RPMI8226 (cell line): ENCODE data around the gene FUZ.

ENCODE experiments used
- DNase-seq: peaks from one replicate; pipeline ENCODE4 v3.0.0-alpha.2; 2015

The FUZ gene

DNA sequence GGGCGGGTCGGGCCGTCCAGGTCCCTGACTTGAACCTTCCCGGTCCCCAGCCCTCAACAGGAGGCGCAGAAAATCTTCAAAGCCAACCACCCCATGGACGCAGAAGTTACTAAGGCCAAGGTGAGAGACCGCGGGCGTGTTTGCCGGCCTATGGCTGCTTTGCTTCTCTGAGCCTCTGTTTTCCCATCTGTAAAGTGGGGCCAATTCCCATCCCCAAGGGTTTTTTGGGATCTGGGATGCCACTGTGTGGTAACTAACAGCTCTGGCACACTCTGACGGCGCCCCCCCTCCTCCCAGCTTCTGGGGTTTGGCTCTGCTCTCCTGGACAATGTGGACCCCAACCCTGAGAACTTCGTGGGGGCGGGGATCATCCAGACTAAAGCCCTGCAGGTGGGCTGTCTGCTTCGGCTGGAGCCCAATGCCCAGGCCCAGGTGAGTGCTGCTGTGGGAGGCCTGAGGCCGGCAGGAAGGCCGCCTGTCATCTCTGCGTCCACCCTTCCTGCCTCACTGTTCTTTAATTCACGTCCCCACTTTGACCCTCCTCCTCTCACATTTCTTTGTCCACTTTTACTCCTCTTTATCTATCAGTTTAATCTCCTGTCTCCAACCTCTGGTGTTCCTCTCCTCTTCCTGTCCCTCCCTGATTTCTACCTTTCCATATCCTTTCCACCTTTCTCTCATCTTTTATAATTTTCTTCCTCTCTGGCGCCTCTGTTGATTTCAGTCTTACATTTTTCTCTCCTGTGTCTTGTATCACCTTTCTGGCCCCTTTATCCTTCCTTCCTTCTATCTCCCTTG lies 7.1 kb downstream of the FUZ start:
- no peak for DNase-seq

DNA sequence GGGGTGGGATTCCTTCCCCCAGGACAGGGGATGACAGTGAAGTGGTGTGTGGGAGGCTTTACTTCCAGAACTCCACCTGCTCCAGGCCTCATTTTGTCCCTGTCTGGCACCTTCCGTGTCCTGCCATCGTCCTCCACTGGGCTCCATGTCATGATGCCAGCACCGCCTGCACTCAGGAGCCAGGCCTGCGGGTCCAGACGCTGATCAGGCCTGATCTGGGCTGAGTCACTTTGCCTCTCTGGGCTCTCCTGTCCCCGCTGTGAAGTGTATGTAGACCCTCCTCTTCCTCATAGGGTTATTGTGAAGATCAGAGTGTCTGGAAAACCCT lies 9.6 kb downstream of the FUZ start:
- DNase-seq, result no peak

DNA sequence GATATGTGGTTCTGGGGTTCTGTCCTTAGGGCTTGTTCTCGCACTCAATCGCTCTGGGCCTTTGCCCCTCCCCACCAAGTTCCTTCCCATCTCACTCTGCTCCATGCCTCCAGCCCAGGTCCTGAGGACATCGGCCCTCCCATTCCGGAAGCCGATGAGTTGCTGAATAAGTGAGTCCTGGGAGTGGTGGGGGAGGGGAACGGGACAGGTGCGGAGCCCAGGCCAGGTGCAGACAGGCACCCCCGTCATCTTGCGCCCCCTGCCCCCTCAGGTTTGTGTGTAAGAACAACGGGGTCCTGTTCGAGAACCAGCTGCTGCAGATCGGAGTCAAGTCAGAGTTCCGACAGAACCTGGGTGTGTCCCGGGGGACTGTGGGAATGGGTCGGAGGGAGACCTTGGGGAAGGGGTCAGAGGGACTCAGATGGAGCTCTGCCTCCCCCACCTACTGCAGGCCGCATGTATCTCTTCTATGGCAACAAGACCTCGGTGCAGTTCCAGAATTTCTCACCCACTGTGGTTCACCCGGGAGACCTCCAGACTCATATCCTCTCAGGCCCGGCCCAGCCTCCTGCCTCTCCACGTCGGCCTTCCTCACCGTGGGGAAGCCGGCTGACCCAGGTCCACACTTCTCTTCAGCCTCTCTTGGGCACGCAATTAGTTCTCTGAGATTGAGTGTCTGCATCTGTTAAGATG lies 10.1 kb downstream of the FUZ start:
- DNase-seq, result no peak

DNA sequence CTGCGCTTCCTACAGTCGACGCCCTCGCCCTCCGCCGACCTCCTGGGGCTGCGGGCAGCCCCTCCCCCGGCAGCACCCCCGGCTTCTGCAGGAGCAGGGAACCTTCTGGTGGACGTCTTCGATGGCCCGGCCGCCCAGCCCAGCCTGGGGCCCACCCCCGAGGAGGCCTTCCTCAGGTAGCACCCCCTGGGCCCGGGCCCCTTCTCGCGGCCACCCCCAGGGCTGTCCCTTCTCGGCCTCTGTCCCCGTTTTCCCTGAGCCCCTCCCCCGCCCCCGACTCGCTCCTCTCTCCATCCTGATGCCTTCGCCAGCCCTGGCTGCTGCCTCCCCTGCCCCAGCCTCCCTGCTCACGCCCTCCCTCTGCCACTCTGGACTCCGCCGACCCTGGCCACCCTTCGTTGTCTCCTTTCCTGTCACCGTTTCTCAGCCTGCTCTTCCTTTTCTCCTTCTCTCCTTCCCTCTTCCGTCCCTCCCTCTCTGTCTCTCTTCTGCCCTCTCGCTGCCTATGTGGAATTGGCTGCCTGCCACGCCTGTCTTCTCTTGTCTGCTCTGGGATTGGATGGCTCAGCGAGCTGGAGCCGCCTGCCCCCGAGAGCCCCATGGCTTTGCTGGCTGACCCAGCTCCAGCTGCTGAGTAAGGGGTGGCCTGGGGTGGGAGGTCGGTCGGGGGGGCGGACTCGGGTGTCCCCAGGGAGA lies 11.0 kb downstream of the FUZ start:
- no peak for DNase-seq

DNA sequence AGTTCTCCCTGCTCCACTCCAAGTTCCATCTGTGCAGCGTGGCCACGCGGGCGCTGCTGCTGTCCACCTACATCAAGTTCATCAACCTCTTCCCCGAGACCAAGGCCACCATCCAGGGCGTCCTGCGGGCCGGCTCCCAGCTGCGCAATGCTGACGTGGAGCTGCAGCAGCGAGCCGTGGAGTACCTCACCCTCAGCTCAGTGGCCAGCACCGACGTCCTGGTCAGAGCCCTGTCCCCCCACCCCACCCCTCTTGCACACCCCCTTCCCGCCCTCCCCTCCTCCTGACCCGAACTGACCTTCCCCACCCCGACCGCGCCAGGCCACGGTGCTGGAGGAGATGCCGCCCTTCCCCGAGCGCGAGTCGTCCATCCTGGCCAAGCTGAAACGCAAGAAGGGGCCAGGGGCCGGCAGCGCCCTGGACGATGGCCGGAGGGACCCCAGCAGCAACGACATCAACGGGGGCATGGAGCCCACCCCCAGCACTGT lies 11.6 kb downstream of the FUZ start:
- no peak for DNase-seq

DNA sequence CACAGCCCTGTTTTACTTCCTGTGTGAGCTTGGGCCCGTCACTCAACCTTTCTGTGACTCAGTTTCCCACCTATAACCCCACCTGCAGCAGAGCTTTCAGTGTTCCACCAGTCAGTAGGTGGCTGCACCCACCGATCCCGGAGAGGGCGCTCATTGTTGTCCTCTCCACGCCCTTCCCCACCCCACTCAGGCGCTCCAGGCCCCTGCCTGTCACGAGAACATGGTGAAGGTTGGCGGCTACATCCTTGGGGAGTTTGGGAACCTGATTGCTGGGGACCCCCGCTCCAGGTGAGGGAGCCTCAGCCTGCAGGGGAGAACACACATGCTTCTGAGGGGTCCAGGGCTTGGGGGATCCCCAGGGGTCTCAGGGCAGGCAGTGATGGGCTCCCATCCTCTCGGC lies 12.3 kb downstream of the FUZ start:
- DNase-seq, result no peak

DNA sequence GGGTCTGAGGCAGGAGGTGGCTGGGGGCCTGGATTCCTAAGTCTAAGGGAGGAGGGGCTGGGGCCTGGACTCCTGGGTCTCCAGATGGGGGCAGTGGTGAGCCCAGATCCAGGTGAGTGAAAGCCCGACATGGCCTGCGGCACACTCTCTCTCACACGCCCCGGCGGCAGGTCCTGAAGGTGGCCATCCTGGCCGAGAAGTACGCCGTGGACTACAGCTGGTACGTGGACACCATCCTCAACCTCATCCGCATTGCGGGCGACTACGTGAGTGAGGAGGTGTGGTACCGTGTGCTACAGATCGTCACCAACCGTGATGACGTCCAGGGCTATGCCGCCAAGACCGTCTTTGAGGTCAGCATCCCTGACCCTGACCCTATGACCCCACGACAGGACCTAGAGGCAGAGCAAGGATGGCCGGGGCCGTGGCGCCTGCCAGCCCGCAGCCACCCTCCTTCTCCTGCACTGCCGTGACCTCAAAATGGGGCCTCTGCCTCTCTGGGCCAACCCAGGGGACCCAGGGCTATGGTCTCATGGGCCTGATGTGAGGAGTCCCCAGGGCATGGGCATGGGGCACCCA lies 13.2 kb downstream of the FUZ start:
- no peak for DNase-seq

DNA sequence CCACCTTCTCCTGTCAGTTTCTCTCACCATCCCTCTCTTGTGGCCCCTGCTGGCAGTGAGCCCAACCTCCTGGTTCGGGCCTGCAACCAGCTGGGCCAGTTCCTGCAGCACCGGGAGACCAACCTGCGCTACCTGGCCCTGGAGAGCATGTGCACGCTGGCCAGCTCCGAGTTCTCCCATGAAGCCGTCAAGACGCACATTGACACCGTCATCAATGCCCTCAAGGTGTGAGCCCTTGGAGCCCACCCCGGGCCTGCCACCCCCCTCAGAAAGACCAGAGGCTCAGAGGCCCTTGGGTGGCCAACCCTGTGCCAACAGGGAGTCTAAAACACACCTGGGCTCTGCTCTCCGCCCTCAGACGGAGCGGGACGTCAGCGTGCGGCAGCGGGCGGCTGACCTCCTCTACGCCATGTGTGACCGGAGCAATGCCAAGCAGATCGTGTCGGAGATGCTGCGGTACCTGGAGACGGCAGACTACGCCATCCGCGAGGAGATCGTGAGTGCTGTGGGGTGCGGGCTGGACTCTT lies 13.8 kb downstream of the FUZ start:
- DNase-seq, result no peak

DNA sequence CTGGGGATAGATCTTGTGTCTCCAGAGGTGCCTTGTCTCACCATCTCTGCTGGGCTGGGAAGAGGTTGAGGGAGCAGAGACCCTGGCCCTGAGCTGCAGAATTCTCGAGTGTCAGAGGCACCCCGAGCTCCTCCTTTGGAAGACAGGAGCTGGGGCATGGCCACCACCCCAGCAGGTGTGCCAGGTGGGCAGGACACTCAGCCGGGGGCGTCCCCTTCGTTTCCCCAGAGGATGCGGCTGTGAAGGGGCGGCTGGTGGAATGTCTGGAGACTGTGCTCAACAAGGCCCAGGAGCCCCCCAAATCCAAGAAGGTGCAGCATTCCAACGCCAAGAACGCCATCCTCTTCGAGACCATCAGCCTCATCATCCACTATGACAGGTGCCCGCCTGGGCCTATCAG lies 14.5 kb downstream of the FUZ start:
- DNase-seq, result no peak

DNA sequence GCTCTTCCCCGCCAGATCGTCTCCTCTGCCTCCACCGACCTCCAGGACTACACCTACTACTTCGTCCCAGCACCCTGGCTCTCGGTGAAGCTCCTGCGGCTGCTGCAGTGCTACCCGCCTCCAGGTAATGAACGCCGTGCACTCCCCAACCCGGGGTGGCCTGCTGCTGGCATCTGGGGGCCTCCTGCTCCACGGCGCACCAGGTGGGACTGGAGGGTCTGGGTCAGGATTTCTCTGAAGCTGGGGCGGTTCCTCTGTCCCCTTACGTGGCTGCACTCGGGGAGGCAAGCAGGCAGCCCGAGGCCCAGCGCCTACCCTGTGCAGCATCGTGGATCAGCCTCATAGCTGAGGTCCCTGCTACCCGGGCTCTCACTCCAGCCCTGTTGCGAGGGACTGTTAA lies 17.5 kb downstream of the FUZ start:
- DNase-seq, result no peak

DNA sequence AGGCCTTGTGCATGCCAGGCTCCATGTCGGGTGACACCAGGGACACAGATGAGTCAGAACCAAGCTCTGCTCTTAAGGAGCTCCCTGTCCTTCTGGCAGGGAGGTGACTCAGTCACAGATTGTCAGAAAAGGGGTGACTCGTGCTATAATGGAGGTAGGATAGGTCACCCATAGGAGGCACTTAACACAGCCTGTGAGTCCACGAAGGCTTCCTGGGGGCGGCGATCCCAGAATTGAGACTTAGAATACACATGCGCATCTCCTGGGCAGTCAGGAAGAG lies 19.6 kb downstream of the FUZ start:
- DNase-seq, result no peak

DNA sequence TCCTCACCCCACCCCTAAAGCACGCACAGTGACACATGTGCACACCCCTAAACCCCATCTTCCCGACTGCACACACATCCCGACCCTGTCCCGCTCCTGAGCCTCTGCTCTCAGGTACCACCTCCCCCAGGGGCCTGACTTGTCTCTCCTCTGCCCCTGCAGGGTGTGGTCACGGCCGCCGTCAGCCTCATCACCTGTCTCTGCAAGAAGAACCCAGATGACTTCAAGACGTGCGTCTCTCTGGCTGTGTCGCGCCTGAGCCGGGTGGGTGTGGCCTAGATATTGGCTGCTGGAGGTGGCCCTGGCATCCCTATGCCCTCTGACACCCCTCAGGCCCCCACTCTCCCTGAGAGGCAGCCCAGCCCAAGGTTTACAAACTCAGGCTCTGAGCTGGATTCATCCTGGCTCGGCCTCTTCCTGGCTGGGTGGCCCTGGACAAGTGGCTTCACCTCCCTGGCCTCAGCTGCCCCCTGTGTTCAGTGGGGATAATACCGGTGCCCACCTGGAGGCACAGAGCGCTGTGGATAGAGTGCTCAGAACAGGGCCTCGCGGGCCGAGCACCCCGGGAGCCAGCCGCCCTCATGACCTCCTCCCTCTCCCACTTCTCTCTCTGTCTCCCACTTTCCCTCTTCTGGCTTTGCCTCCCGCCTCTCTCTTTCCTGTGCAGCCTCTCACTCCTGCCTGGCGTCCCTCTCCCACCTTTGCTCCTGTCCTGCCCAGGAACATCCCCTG lies 20.1 kb downstream of the FUZ start:
- no peak for DNase-seq

DNA sequence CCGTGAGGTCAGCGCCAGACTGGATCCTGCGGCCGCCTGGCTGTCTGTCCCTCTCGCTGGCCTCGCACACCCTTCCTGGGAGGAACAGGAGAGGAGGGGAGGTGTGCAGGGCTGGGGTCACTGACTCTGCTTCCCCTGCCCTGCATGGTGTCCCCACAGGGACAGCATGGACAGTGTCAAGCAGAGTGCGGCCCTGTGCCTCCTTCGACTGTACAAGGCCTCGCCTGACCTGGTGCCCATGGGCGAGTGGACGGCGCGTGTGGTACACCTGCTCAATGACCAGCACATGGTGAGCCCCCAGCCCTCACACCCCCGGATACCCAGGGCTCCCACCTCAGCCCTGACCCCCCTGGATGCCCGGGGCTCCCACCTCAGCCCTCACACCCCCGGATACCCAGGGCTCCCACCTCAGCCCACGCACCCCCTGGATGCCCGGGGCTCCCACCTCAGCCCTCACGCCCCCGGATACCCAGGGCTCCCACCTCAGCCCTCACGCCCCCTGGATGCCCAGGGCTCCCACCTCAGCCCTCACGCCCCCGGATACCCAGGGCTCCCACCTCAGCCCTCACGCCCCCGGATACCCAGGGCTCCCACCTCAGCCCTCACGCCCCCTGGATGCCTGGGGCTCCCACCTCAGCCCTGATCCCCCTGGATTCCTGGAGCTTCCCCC lies 21.2 kb downstream of the FUZ start:
- no peak for DNase-seq

DNA sequence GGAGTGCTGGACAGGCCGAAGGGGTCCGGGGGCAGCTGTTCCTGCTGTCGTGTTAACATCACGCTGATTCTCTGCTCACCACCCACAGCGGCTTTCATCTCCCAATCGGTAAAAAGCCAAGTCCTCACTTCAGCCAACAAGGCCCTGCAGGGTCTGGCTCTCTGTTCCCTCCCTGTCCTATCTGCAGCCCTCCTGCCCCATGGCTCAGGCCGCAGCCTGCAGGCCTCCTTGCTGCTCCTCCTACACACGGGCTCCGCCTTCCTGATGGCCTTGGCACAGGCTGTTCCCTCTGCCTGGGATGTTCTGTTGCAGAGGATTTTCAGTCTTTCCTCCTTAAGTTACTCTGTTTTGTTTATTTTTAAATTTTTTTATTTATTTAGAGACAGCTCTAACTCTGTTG lies 22.2 kb downstream of the FUZ start:
- DNase-seq, result no peak

DNA sequence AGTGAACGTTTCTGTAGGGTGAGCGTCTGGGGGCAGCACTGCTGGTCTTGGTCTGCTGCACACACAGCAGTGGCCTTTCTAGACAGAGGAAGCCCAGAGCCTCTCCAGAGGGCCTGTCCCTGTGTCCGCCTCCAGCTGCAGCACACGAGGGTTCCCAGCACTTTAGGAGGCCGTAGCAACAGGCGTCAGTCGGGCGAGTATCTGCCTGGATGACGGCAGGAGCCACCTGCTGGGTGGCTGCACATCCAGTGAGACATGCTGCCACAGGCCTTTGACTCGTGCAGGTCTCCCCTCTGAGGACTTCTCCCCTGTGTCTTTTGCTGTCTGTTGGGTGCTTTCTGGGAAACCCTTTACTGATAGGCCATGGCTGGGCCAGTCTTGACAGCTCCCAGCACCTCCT lies 24.2 kb downstream of the FUZ start:
- no peak for DNase-seq

DNA sequence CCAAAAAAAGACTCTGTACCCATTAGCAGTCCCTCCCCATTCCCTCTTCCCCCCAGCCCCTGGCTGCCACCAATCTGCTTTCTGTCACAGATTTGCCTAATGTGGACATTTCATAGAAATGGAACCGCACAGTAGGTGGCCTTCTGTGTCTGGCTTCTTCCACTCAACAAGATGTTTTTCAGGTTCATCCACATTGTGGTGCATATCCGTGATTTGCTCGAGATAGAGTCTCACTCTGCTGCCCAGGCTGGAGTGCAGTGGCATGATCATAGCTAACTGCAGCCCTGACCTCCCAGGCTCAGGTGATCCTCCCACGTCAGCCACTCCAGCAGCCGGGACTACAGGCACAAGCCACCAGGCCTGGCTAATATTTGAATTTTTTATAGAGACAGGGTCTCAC lies 25.3 kb downstream of the FUZ start:
- DNase-seq, result no peak

DNA sequence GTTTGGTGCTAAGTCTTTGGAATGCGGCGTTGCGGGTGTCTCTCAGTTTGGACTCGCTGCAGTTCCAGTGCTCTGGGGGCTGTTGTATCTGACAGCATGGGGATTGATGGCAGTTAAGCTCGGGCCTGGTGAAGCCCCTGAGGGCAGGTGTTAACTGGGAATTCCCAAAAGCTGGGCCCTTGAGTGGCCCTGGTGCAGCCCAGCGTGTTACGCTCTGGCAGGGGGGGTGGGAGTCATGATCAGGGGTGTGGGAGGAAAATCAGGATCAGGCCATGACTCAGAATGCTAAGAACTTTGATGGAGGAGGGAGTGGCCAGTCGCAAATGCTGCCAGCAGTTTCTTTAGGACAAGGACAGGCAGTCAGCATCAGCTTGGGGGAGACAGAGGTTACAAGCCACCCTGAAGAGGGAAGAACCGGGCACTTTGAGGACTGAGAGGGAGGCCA lies 26.7 kb downstream of the FUZ start:
- no peak for DNase-seq

DNA sequence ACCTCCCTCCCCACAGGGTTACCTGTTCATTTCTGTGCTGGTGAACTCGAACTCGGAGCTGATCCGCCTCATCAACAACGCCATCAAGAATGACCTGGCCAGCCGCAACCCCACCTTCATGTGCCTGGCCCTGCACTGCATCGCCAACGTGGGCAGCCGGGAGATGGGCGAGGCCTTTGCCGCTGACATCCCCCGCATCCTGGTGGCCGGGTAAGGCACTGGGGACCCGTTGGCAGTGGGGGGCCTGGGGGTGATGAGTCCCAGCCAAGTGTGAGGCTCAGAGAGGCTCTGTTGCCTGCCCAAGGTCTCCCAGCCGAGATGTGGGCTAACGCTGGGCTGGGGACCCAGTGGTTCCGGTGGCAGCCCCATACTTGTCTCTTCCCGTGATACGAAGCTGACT lies 30.6 kb downstream of the FUZ start:
- DNase-seq, result no peak

DNA sequence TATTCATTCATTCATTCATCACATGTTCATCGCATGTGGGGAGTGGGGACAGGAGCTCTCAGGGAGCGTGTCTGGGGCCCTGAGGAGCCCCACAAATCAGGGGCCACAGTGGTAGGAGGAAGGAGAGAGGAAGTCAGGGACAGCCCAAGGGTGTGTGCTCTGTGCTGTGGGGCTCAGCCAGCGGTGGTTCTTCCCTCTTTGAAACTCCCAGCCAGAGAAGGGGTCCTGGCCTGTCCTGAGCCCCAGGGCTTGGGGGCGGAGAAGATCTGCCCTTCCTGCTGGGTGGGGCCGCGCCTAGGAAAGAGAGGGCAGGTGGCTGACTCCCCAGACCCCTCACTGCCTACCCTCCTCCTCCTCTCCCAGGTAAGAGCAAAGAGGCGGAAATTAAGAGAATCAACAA lies 31.7 kb downstream of the FUZ start:
- DNase-seq, result no peak

DNA sequence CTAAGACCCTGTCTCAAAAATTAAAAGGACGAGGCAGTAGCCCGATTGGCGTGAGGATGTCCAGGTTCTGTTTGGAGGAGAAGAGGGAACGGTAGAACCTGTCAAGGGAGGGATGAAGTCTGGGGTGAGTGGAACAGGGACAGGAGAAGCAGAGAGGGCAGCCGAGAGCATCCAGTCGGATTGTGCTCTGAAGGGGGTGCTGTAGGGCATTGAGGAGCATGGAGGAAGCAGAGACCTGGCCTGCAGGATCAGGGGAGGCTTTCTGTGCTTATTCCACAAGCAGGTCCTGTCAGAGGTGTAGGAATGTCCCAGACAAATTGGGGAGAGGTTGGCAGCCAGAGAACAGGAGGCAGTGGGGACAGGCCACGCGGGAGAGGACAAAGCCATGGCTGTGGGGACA lies 32.2 kb downstream of the FUZ start:
- no peak for DNase-seq

DNA sequence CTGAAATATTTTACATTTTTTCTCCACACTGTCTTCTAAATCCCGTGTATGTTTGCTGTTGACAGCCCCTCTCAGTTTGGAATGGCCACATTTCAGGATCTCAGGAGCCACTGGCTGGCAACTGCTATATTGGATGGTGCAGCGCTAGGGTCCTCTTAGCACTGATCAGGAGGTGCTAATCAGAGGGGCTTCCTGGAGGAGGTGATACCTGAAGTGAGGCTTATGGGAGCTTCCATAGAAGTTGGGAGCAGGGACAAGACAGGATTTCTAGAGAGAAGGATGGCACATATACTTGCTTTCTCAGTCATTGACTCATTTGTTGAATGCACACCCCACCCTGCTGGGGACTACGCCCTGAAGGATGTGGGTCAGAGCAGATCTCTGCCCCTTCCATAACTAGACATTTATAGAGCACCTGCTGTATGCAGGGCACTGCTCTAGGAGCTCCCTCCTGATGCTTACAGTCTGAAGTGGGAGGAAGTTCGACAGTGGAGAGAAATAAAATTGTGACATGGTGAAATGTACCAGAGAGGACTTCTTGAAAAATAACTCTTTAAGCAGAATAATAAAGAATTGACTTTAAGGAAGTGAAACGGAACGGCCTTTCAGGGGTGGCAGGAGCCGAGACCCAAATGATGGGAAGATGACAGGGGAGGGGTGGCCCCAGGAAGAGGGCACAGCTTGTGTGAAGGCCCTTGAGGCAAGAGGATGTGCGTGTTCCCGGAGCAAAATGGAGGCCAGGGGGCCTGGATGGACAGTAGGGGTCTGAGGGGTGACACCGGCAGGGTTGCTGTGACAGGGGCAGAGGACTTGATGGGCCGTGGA lies 33.1 kb downstream of the FUZ start:
- DNase-seq, result no peak

DNA sequence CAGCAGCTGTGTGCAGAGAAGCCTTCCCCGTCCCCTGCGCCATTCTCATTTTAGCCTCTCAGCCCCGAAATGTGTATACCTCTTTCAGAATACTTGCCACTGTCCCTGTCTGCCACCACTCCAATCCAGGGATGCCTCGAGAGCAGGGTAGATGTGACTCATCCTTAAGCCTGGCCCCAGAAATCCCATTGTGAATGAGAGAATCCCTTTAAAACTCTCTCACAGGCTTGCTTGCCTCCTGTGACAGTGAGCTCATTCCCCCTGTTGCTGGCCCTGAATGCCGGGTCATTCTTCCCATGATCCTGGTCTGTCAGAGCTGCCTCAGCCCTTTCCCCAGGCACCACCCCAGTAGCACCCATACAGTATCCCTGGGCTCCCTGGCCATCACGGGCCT lies 36.7 kb downstream of the FUZ start:
- no peak for DNase-seq
